Endothelial cell (in vitro differentiated cells): ENCODE measurements around the gene CMIP. TPM values are rescaled to one million over a fixed set of nuclear protein-coding genes. Genes with fewer than 3 reads are reported as not detected.

Experiments used
- DNase-seq: peaks from one replicate; pipeline ENCODE4 v3.0.0; 2021; ENCODE audit warnings: low spot score
- H3K27ac Mint-ChIP-seq: one replicate; pipeline ENCODE4 v1.8.0; 2021; ENCODE audit warnings: mixed read lengths, inconsistent platforms; ENCODE audit not compliant: unreplicated experiment
- H3K27me3 Mint-ChIP-seq: one replicate; pipeline ENCODE4 v1.8.0; 2021; ENCODE audit warnings: mild to moderate bottlenecking, moderate library complexity, mixed read lengths, inconsistent platforms; ENCODE audit not compliant: unreplicated experiment
- H3K36me3 Mint-ChIP-seq: one replicate; pipeline ENCODE4 v1.8.0; 2021; ENCODE audit warnings: mild to moderate bottlenecking, low read depth, mixed read lengths, inconsistent platforms; ENCODE audit not compliant: unreplicated experiment
- H3K4me1 Mint-ChIP-seq: one replicate; pipeline ENCODE4 v1.8.0; 2021; ENCODE audit warnings: mild to moderate bottlenecking, mixed read lengths, inconsistent platforms; ENCODE audit not compliant: unreplicated experiment
- H3K4me3 Mint-ChIP-seq: one replicate; pipeline ENCODE4 v1.8.0; 2021; ENCODE audit warnings: mild to moderate bottlenecking, mixed read lengths, inconsistent platforms; ENCODE audit not compliant: unreplicated experiment
- H3K9me3 Mint-ChIP-seq: one replicate; pipeline ENCODE4 v1.8.0; 2021; ENCODE audit warnings: mixed read lengths, inconsistent platforms; ENCODE audit not compliant: unreplicated experiment
- total RNA-seq: library from RNA; stranded (reverse); fragmentation: NEBNext Ultra II Directional; extraction: Animal tissue kit (Norgen Biotek cat#: 25700); gene quantifications from one replicate; pipeline ENCODE4 v1.2.1, GENCODE V29; 2021; ENCODE audit not compliant: unreplicated experiment
- TF ChIP-seq, protein P1 (sequence below): fragments of 200-600 bp; sonication (generic); IDR thresholded peaks from one replicate; pipeline ENCODE4 v1.5.0; 2021; ENCODE audit warnings: antibody characterized with exemption; ENCODE audit not compliant: unreplicated experiment

Gene CMIP
- total RNA-seq, 1 donor from 2014 or later = 98.9 TPM

DNA sequence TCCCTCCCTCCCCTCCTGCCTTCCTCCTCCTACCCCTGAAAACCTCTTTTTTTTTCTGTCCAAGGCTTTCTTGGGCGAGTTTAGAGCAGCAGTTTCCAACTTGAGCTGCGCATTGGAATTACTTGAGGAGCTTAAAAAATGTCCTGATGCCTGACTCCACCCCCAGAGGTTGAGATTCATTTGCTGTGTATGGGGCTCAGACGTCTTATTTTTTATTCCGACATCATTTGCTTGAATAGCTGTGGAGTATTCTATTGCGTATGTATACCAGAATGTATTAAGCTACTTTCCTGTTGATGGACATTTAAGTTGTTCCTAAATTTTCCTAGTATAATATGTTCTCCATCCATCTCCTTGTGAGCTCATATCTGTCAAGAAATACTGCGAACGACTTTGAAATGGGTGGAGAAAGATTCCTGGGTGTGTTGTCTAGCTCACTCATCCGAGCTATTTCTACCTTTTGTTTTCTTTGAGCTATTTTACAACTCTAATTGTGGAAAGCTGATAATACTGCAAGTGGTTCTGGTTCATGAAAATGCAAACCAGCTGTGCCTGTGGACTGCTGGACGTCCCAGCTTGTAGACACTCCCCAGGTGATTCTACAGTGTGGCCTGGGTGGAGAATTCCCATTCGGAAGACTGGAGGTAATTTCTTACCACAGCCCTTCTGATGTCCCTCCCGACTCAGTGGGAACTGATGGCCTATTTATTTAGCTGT, 40.5 kb downstream of the CMIP start:
- peak overlapping the region; percentile 2 for H3K27ac Mint-ChIP-seq
- peaks cover 16% of the 10 kb centered on the region for H3K27me3 Mint-ChIP-seq
- no peak overlapping the region for H3K4me3 Mint-ChIP-seq
- TF ChIP-seq, protein P1, sequence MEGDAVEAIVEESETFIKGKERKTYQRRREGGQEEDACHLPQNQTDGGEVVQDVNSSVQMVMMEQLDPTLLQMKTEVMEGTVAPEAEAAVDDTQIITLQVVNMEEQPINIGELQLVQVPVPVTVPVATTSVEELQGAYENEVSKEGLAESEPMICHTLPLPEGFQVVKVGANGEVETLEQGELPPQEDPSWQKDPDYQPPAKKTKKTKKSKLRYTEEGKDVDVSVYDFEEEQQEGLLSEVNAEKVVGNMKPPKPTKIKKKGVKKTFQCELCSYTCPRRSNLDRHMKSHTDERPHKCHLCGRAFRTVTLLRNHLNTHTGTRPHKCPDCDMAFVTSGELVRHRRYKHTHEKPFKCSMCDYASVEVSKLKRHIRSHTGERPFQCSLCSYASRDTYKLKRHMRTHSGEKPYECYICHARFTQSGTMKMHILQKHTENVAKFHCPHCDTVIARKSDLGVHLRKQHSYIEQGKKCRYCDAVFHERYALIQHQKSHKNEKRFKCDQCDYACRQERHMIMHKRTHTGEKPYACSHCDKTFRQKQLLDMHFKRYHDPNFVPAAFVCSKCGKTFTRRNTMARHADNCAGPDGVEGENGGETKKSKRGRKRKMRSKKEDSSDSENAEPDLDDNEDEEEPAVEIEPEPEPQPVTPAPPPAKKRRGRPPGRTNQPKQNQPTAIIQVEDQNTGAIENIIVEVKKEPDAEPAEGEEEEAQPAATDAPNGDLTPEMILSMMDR = no peak
- H3K4me1 Mint-ChIP-seq = peaks cover 75% of the 10 kb centered on the region
- H3K36me3 Mint-ChIP-seq = peaks cover 9% of the 10 kb centered on the region
- H3K9me3 Mint-ChIP-seq = no peaks in the 10 kb centered on the region
- no peak for DNase-seq

DNA sequence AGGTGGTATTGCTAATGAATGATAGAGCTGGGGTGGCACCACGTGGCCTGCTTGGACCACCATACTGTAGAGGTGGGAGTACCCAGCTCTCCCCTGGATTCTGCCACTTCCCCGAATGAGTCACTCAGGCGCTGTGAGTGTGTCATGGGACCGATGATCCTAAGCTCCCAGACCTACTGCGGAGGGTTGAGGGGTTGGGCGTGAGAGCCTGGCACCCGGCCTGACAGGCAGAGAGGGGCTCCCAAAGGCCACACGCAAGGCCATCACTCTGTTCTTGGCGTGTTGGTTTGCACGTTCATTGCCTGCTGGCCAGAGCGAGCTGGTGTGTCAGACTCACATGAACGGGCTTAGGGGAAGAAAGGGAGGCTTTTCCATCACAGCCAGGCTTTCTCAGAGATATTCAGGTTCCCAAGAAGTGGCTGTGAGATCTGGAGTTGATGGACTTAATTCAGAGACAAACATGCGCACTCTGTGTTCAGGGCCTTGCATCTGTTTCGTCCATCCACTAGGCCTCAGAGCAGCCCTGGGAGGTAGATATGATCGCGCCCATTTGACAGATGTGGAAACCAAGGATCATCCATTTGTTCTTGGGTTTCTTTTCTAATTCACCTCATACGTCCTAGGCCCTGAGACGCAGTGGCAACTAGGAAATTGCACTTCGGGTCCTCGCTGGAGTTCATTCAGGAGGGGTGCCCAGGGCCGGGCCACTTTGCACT, 41.4 kb downstream of the CMIP start:
- Mint-ChIP-seq H3K4me1 (peaks cover 77% of the 10 kb centered on the region), H3K27me3 (peaks cover 16% of the 10 kb centered on the region), H3K9me3 (no peaks in the 10 kb centered on the region), H3K4me3 (no peak overlapping the region), H3K36me3 (peaks cover 12% of the 10 kb centered on the region), H3K27ac (no peak overlapping the region)
- TF ChIP-seq, protein P1 = no peak
- no peak for DNase-seq

DNA sequence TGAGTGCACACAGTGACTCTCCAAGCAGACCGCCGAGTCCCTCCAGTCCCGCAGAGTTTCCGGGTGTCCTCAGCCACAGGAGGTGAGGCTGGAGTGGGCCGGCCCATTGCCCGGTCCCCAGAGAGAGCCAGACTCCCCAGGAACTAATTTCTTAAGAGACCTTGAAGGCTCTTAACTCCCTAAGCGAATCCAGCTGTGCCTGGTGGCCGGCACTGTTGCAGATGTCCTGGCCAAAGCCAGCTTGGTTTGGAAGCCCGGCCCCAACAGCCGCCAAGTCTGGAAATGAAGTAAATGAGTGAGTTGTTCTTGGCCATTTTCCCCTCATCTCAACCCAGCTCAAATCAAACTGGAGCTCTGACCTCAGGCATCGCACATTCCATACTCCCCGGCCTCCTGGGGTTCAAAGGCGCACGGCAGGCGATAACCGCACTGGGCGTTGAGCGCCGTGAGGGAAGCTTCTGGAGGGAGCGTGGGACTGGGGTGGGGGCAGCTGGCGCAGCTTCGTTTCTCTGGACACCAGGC, 42.0 kb downstream of the CMIP start:
- Mint-ChIP-seq H3K36me3 (peaks cover 14% of the 10 kb centered on the region), H3K27me3 (peaks cover 16% of the 10 kb centered on the region), H3K4me1 (peaks cover 77% of the 10 kb centered on the region), H3K27ac (no peak overlapping the region), H3K9me3 (no peaks in the 10 kb centered on the region), H3K4me3 (no peak overlapping the region)
- TF ChIP-seq, protein P1 = no peak
- DNase-seq = no peak

DNA sequence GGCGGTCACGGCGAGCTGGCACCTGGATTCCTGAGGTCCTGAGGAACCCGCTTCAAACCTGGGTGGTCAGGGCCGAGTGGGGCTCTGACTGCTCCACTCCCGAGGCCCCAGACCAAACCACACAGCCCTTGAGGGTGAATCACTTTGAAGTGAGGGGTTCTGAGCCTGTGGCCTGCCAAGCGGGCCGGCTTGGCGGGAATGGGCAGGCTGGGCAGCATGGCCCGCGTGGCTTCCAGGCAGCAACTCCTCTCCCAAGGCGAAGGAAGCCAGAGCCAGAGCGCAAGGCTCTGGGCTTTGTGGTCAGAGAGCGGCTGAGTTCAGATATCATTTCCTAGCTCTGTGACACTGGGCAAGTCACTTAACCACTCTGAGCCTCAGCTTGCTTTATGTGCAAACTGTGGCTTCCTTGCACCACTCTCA, 42.7 kb downstream of the CMIP start:
- Mint-ChIP-seq H3K27ac (no peak overlapping the region), H3K4me3 (no peak overlapping the region), H3K9me3 (no peaks in the 10 kb centered on the region), H3K36me3 (peaks cover 20% of the 10 kb centered on the region), H3K27me3 (peaks cover 19% of the 10 kb centered on the region), H3K4me1 (peaks cover 77% of the 10 kb centered on the region)
- no peak for DNase-seq
- TF ChIP-seq, protein P1 = no peak
